OCI-M2 (cell line): ENCODE data around the gene LIN7B.
"Not testable (repeated sequence)": the region's sequence is repeated elsewhere in the genome, so short reads cannot be mapped to it uniquely, and the experiment has no call there.

ENCODE experiments used
- DNase-seq: peaks from one replicate; lab custom pipeline; 2025; ENCODE audit not compliant: unreplicated experiment; lab: John Stamatoyannopoulos, UW

LIN7B gene, protein sequence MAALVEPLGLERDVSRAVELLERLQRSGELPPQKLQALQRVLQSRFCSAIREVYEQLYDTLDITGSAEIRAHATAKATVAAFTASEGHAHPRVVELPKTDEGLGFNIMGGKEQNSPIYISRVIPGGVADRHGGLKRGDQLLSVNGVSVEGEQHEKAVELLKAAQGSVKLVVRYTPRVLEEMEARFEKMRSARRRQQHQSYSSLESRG

GRCh38 chr19:49113762-49114629 is at the start of gene LIN7B:
TSS of gene LIN7B (plus strand) at chr19:49114370. CDS start at chr19:49114405, 35 bp downstream.
- peak; percentile 81 for DNase-seq

GRCh38 chr19:49064768-49065611 is 49.2 kb upstream of the LIN7B start, which contains the start of gene NTF4:
TSS of gene NTF4 (minus strand) at chr19:49064818. CDS start at chr19:49061997, 2,821 bp downstream.
- no peak for DNase-seq

- no peak for DNase-seq
Observed at GRCh38 chr19:49065905-49066512, 48.2 kb upstream of the LIN7B start.

DNA sequence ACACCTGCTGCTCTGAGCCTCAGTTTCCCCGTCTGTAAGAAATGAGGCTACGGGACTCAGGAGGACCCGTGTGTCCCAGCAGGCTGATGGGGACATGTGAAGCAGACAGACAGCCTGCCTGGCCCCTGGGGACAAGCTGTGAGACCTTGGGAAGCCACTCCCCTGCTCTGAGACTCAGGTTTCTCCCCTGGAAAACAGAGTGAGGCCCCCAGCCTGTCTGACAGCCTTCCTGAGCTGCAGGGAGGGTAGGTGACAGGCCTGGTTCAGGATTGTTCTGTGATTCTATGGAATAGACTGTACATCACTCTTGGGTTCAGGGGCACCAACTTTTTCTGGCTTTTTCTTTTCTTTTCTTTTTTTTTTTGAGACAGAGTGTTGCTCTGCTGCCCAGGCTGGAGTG is 46.6 kb upstream of the LIN7B start:
- DNase-seq = no peak

GRCh38 chr19:49069026-49069425 is 45.1 kb upstream of the LIN7B start:
- DNase-seq = no peak

DNA sequence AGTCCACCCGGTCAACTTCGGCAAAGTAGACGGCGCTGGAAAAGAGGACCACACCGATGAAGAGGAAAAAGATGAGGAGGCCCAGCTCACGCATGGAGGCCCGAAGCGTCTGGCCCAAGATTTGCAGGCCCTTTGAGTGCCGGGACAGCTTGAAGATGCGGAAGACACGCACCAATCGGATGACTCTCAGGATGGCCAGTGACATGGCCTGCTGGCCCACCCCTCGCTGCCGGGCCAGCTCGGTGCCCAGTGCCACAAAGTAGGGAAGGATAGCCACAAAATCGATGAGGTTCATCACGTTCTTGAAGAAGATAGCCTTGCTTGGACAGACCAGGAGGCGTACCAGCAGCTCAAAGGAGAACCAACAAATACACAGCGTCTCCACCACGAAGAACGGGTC is 43.8 kb upstream of the LIN7B start:
- no peak for DNase-seq

DNA sequence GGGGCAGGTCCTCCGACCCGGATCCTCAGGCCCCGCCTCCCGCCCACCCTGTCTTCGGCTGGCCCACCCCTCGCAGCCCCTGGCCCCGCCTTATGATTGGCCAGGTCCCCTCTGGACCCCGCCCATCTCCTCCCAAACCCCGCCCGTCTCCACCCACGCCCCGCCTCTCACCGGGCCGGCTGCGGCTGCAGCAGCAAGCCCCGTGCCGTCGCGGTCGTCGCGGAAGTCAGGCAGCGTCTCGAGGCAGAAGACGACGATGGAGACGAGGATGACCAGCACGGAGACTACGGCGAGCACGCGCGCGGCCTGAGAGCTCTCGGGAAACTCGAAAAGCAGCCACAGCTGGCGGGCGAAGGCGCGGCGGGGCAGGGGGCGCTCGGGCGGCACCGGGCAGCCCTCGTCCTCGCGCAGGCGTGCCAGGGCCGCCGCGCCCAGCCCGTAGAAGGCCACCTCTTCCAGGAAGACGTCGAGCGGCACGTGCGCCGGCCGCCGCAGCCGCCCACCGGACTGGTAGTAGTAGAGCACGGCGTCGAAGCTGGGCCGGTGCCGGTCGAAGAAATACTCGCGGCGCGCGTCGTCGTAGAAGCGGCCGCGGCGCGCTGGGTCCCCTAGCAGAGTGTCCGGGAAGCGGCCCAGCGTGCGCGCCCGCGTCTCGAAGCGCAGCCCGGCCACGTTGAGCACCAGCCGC is 42.2 kb upstream of the LIN7B start:
- peak; percentile 54 for DNase-seq

DNA sequence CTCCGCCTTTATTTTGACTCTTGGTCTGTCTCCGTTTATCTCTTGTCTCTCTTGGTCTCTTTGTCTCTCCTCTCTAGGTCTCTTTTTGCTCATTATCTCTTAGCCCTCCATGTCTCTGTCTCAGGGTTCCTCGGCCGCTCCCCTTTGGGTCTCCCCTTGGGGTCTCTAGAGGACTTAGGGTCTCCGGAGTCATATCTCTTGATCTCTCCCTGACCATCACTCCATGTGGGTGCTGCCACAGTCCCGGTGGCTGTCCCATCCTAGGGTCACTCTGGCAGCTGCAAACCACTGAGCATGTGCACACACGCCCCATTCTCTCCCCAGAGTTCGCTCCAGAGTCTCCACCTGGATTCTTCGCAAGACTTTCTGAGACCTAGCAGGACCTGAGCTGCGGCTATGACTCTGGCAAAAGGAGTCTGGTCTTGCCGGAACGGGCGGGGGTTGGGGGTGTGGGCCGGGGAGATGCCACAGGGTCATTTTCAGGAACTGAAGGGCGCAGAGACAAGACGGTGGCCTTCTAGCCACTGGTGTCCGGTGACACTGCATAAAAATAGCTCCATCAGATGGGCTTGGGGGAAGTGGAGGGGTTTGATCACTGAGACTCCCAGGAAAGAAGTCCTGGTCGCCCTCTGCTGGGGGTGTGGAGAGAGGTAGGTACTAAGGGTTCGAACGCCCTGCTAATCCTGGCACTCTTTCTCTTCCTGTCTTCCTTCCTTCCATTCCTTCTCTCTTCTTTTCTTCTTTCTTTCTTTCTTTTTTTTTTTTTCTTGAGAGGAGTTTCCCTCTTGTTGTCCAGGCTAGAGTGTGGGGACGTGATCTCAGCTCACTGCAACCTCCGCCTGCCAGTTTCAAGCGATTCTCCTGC is 40.4 kb upstream of the LIN7B start:
- DNase-seq = peak; percentile 82

DNA sequence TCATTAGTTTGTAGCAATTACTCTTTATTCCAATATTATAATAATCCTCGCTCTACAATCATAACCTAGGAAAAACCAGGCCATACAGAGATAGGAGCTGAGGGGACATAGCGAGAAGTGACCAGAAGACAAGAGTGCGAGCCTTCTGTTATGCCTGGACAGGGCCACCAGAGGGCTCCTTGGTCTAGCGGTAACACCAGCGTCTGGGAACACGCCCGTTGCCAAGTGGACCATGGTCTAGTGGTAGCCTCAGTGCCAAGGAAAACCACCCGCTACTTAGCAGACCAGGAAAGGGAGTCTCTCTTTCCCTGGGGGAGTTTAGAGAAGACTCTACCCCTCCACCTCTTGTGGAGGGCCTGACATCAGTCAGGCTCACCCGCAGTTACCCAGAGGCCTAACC is 39.3 kb upstream of the LIN7B start:
- not testable (repeated sequence) for DNase-seq

- DNase-seq = no peak
Observed at GRCh38 chr19:49080392-49080791, 33.8 kb upstream of the LIN7B start.

DNA sequence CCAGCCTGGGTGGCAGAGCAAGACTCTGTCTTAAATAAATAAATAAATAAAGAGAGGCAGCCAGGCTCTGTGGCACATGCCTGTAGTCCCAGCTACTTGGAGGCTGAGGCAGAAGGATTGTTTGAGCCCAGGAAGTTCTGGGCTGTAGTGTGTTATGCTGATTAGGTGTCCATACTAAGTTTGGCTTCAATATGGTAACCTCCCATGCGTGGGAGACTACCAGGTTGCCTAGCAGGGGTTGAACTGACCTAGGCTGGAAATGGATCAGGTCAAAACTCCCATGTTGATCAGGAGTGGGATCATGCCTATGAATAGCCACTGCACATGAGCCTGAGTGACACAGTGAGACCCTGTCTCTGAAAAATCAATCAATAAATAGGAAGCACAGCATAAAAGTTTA is 32.9 kb upstream of the LIN7B start:
- no peak for DNase-seq

DNA sequence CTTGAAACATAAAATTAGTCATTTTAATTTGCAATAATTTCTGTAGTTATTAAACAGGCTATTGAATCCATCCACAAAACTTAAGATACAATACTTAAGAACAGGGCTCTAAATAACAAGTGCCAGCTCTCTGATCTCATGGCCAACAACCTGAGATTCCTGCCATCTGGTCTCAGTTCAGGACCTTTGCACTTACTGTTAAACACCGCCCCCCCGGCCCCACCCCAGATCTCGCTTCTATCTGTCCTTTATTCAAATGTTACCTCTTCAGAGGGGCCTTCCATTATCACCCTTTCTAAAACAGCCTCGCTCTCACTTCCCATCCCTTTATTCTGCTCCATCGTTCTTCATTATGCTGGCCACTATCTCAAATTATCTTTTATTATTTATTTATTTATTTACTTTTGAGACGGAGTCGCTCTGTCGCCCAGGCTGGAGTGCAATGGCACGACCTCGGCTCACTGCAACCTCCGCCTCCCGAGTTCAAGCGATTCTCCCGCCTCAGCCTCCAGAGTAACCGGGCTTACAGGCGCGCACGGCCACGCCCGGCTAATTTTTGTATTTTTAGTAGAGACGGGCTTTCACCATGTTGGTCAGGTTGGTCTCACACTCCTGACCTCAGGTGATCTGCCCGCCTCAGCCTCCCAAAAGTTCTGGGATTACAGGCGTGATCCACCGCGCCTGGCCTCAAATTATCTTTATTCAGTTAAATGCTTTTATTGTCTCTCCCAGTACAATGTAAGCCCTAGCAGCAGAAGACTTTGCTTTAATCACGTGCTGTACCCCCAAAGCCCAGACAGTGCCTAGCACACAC is 29.8 kb upstream of the LIN7B start:
- no peak for DNase-seq

DNA sequence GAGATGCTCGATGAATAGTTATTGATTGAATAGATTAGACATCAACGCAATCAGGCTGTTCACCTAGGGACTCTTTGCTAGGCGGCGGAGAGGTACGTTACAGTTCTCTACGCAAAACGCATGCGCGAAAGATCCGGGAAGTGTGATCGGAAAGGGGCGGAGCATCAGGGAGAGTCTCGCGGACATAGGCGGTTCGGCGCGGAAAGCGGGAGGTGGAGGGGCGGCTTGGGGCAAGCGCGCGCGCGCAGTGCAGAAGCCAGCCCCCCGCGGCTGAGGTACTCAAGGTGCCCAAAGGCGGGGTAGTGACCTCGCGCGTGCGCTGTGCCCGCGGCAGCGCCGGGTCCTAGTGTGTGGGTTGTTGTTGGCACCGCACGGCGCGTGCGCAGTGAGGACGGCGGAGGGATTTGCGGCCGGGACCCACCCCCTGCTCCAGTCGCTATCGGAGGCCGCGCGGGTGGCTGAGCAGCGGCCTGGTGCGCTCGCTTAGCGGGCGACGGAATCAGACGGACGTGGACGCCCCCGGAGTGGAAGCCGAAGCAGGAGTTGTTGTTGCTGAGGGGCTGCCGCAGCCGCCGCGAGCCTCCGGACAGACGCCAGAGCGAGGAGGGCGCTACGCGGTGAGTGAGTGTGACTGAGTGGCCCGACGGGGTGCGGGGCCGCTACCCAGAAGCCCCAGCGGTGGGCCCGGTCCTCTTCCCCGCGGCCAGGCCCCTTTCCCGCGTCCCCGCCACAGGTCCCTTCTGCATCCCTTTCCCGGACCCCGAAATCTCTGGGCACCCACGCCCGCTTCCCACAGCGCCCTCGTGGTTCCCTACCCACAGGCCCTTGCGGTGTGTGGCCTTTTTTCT is 28.9 kb upstream of the LIN7B start, which contains the start of gene SNRNP70:
TSS of gene SNRNP70 (plus strand) at position 432 of the 848 bp plus-strand sequence. CDS start 964 bp downstream, outside the sequence.
- DNase-seq = peak; percentile 93

- DNase-seq = no peak
Observed at GRCh38 chr19:49085868-49086232, 28.3 kb upstream of the LIN7B start.

- no peak for DNase-seq
Observed at GRCh38 chr19:49086296-49086695, 27.9 kb upstream of the LIN7B start.

DNA sequence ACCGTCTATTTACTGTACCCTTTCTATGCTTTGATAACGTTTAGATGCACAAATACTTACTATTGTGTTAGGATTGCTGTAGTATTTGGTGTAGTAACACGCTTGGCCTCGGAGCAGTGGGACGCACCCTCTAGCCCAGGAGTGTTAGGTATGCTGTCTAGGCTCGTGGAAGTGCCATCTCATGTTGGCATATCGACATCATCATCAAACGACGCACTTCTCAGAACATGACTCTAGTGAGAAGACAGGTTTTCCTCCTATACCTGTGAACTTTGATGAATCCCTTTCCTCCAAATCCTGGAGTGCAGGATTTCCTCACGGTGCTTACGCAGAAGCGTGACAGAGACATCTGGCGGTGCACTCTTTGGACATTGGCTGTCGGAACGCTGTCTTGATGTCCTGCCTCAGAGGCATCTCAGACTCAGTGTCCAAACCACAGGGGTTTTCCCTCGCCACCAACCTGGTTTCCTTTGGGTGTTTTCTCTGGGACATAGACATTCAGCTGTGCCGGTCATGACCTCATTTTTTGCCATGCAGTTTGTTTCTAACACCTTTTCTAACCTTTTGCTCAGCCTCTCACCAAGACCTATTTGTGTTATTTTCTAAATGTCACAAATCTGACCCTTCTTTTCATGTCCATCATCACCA is 22.7 kb upstream of the LIN7B start:
- no peak for DNase-seq

- DNase-seq = no peak
Observed at GRCh38 chr19:49092686-49093085, 21.5 kb upstream of the LIN7B start.
